H1 (cell line): Measurements from ENCODE around the gene DEFB129. TPM values are rescaled to one million over a fixed set of nuclear protein-coding genes. Genes with fewer than 3 reads are reported as not detected.

Experiments used
- CTCF ChIA-PET: fragments of 300-600 bp; sonication (Branson Sonifier 250); formaldehyde crosslinking; loops from one replicate; lab custom pipeline; 2021; ENCODE audit not compliant: partially characterized antibody; lab: Charles Lee
- POLR2A ChIA-PET: fragments of 300-600 bp; sonication (Branson Sonifier 250); formaldehyde crosslinking; loops from one replicate; lab custom pipeline; 2021; ENCODE audit warnings: inconsistent platforms; ENCODE audit not compliant: partially characterized antibody; lab: Charles Lee
- DNase-seq, 2 experiments: peaks; one replicate each; pipeline versions ENCODE4 v3.0.0 to v3.0.0-alpha.2; 2010 to 2022; ENCODE audit warnings: low spot score in 2 of 2, low read depth in 1 of 2, mixed read lengths in 1 of 2
- FAIRE-seq: peaks from 2 replicates; lab custom pipeline; 2011; peaks lifted over from hg19 to GRCh38; lab: Jason Lieb, UNC
- H2AFZ ChIP-seq: 2 replicates; pipeline ENCODE4 v1.8.1; 2012; ENCODE audit warnings: low read length, inconsistent platforms
- H2AK5ac ChIP-seq: 2 replicates; pipeline ENCODE4 v1.6.1; 2013; ENCODE audit warnings: low read depth, low read length
- H2BK120ac ChIP-seq: replicated peaks from 2 replicates; pipeline ENCODE3; 2013; ENCODE audit warnings: low read depth, low read length, inconsistent platforms
- H2BK12ac ChIP-seq: 2 replicates; pipeline ENCODE4 v1.6.1; 2013; ENCODE audit warnings: low read depth, low read length
- H2BK15ac ChIP-seq: 2 replicates; pipeline ENCODE4 v1.6.1; 2013; ENCODE audit warnings: low read length
- H2BK20ac ChIP-seq: 2 replicates; pipeline ENCODE4 v1.6.1; 2013; ENCODE audit warnings: low read length
- H2BK5ac ChIP-seq: 2 replicates; pipeline ENCODE4 v1.6.1; 2013; ENCODE audit warnings: low read depth, low read length
- H3K14ac ChIP-seq: 2 replicates; pipeline ENCODE4 v1.6.1; 2013; ENCODE audit warnings: inconsistent platforms; ENCODE audit not compliant: insufficient read length
- H3K18ac ChIP-seq: 2 replicates; pipeline ENCODE4 v1.6.1; 2013; ENCODE audit warnings: low read length; ENCODE audit errors: extremely low read depth
- H3K23ac ChIP-seq: 2 replicates; pipeline ENCODE4 v1.6.1; 2013; ENCODE audit warnings: inconsistent platforms; ENCODE audit not compliant: insufficient read length
- H3K23me2 ChIP-seq: 2 replicates; pipeline ENCODE4 v1.6.1; 2013; ENCODE audit warnings: low read depth, low read length
- H3K27ac ChIP-seq: 2 replicates; pipeline ENCODE4 v1.6.1; 2011; ENCODE audit warnings: low read depth, low read length, inconsistent platforms
- H3K27me3 ChIP-seq, 4 experiments: replicated peaks in 1 of 4; 1 replicate in 1 of 4; 2 replicates in 3 of 4; pipeline versions ENCODE4 v1.6.1 to v1.8.1; 2011 to 2013; ENCODE audit warnings: low read length in 3 of 4, mild to moderate bottlenecking in 3 of 4, inconsistent platforms in 2 of 4, mixed read lengths in 2 of 4, moderate library complexity in 1 of 4; ENCODE audit not compliant: control insufficient read depth in 3 of 4, insufficient read depth in 3 of 4; ENCODE audit errors: extremely low read depth in 1 of 4
- H3K36me3 ChIP-seq, 4 experiments: 2 replicates each; pipeline versions ENCODE4 v1.6.1 to v1.8.1; 2011 to 2013; ENCODE audit warnings: mild to moderate bottlenecking in 4 of 4, low read length in 3 of 4, moderate library complexity in 2 of 4, control low read depth in 1 of 4, inconsistent platforms in 1 of 4; ENCODE audit not compliant: insufficient read depth in 4 of 4, control insufficient read depth in 2 of 4
- H3K4ac ChIP-seq: replicated peaks from 2 replicates; pipeline ENCODE3; 2013; ENCODE audit warnings: low read length, low read depth, mixed read lengths, inconsistent platforms; ENCODE audit not compliant: insufficient read length
- H3K4me1 ChIP-seq, 4 experiments: replicated peaks in 1 of 4; 1 replicate in 1 of 4; 2 replicates in 3 of 4; pipeline versions ENCODE4 v1.6.1 to v1.8.1; 2011 to 2013; ENCODE audit warnings: low read length in 3 of 4, inconsistent platforms in 2 of 4, mixed read lengths in 1 of 4; ENCODE audit not compliant: insufficient read depth in 4 of 4, control insufficient read depth in 3 of 4
- H3K4me2 ChIP-seq, 2 experiments: 2 replicates each; pipeline versions ENCODE4 v1.6.1 to v1.8.1; 2011 to 2013; ENCODE audit warnings: low read depth in 2 of 2, low read length in 2 of 2, control low read depth in 1 of 2, inconsistent platforms in 1 of 2, mild to moderate bottlenecking in 1 of 2; ENCODE audit not compliant: insufficient read depth in 1 of 2
- H3K4me3 ChIP-seq, 4 experiments: fragments of 200-600, 300-600 bp in 1 of 4; sonication (generic), shearing (Covaris generic), sonication (Bioruptor Twin) in 1 of 4; 2 replicates each; pipeline versions ENCODE4 v1.5.1 to v1.8.1; 2011 to 2016; ENCODE audit warnings: low read length in 4 of 4, low read depth in 3 of 4, control low read depth in 2 of 4, inconsistent platforms in 2 of 4, mild to moderate bottlenecking in 2 of 4, mixed read lengths in 1 of 4, moderate library complexity in 1 of 4; ENCODE audit not compliant: insufficient read depth in 2 of 4; ENCODE audit errors: extremely low read depth in 1 of 4
- H3K56ac ChIP-seq: replicated peaks from 2 replicates; pipeline ENCODE3; 2013; ENCODE audit warnings: low read depth, mild to moderate bottlenecking, mixed read lengths, low read length, inconsistent platforms; ENCODE audit not compliant: insufficient read length
- H3K79me1 ChIP-seq: 2 replicates; pipeline ENCODE4 v1.6.1; 2013; ENCODE audit warnings: low read depth, low read length, control low read depth
- H3K79me2 ChIP-seq, 2 experiments: 2 replicates each; pipeline versions ENCODE4 v1.6.1 to v1.8.1; 2012 to 2013; ENCODE audit warnings: low read length in 2 of 2, mild to moderate bottlenecking in 2 of 2, inconsistent platforms in 1 of 2; ENCODE audit not compliant: insufficient read depth in 2 of 2, control insufficient read depth in 1 of 2
- H3K9ac ChIP-seq, 4 experiments: replicated peaks in 1 of 4; 1 replicate in 1 of 4; 2 replicates in 3 of 4; pipeline versions ENCODE4 v1.6.1 to v1.8.1; 2011 to 2013; ENCODE audit warnings: low read depth in 3 of 4, low read length in 3 of 4, control low read depth in 2 of 4, mild to moderate bottlenecking in 2 of 4, moderate library complexity in 2 of 4, inconsistent platforms in 1 of 4; ENCODE audit errors: extremely low read depth in 1 of 4
- H3K9me3 ChIP-seq, 2 experiments: 2 replicates each; pipeline versions ENCODE4 v1.6.1 to v1.8.1; 2012 to 2013; ENCODE audit warnings: mild to moderate bottlenecking in 2 of 2, moderate library complexity in 2 of 2, control low read depth in 1 of 2, inconsistent platforms in 1 of 2, low read depth in 1 of 2, low read length in 1 of 2, mixed read lengths in 1 of 2; ENCODE audit not compliant: insufficient read depth in 2 of 2
- H4K20me1 ChIP-seq, 2 experiments: replicated peaks in 1 of 2; 2 replicates each; pipeline versions ENCODE3 to v1.8.1; 2011 to 2013; ENCODE audit warnings: inconsistent platforms in 2 of 2, low read length in 2 of 2, mild to moderate bottlenecking in 1 of 2; ENCODE audit not compliant: insufficient read depth in 2 of 2, control insufficient read depth in 1 of 2
- H4K5ac ChIP-seq: 2 replicates; pipeline ENCODE4 v1.6.1; 2013; ENCODE audit warnings: low read length, low read depth, mixed read lengths, inconsistent platforms; ENCODE audit not compliant: insufficient read length
- H4K8ac ChIP-seq: 2 replicates; pipeline ENCODE4 v1.8.0; 2013; ENCODE audit warnings: mild to moderate bottlenecking, moderate library complexity, low read length, inconsistent platforms; ENCODE audit not compliant: insufficient read depth; ENCODE audit errors: extremely low read depth
- H4K91ac ChIP-seq: replicated peaks from 2 replicates; pipeline ENCODE3; 2013; ENCODE audit warnings: low read length, mixed read lengths, inconsistent platforms; ENCODE audit not compliant: insufficient read length
- BACH1 ChIP-seq: IDR thresholded peaks from 2 replicates; pipeline ENCODE4 v1.6.1; 2012; ENCODE audit warnings: low read length, improper control_type of control experiment
- BRCA1 ChIP-seq: IDR thresholded peaks from 2 replicates; pipeline ENCODE4 v1.6.1; 2012; ENCODE audit warnings: low read depth, low read length, improper control_type of control experiment
- CEBPB ChIP-seq: IDR thresholded peaks from 2 replicates; pipeline ENCODE4 v1.6.1; 2012; ENCODE audit warnings: low read depth, low read length
- EGR1 ChIP-seq: IDR thresholded peaks from 2 replicates; pipeline ENCODE4 v1.6.1; 2011; ENCODE audit warnings: low read depth, low read length, borderline replicate concordance
- EZH2 ChIP-seq: fragments of 200-600 bp; sonication (generic); IDR thresholded peaks from 2 replicates; pipeline ENCODE4 v1.7.1; 2012; ENCODE audit warnings: low read depth, mild to moderate bottlenecking, moderate library complexity, low read length, inconsistent platforms; ENCODE audit not compliant: severe bottlenecking
- HDAC2 ChIP-seq, 2 experiments: fragments of 300-600 bp in 1 of 2; sonication (generic) in 1 of 2; IDR thresholded peaks; 2 replicates each; pipeline ENCODE4 v1.6.1; 2011 to 2012; ENCODE audit warnings: low read depth in 2 of 2, low read length in 2 of 2, mild to moderate bottlenecking in 2 of 2, moderate library complexity in 2 of 2, borderline replicate concordance in 1 of 2, inconsistent platforms in 1 of 2
- JUN ChIP-seq: IDR thresholded peaks from 2 replicates; pipeline ENCODE4 v1.6.1; 2011; ENCODE audit warnings: low read depth, mild to moderate bottlenecking, improper control_type of control experiment, low read length
- RAD21 ChIP-seq, 2 experiments: IDR thresholded peaks in 1 of 2; conservative IDR thresholded peaks in 1 of 2; 2 replicates each; pipeline ENCODE4 v1.6.1; 2011; ENCODE audit warnings: low read depth in 2 of 2, low read length in 2 of 2, improper control_type of control experiment in 1 of 2, inconsistent platforms in 1 of 2, mild to moderate bottlenecking in 1 of 2, moderate library complexity in 1 of 2
- RFX5 ChIP-seq: IDR thresholded peaks from 2 replicates; pipeline ENCODE4 v1.6.1; 2011; ENCODE audit warnings: low read depth, low read length, improper control_type of control experiment, borderline replicate concordance
- RNF2 ChIP-seq: fragments of 200-900, 300-1000 bp; sonication (generic); IDR thresholded peaks from 2 replicates; pipeline ENCODE4 v1.7.1; 2016; ENCODE audit warnings: borderline replicate concordance, low read depth, mild to moderate bottlenecking, antibody characterized with exemption, low read length; ENCODE audit not compliant: poor library complexity, severe bottlenecking; ENCODE audit errors: missing control alignments
- SIRT6 ChIP-seq: IDR thresholded peaks from one replicate; pipeline ENCODE4 v1.7.1; 2012; ENCODE audit warnings: low read length, inconsistent platforms
- SP1 ChIP-seq: IDR thresholded peaks from 2 replicates; pipeline ENCODE4 v1.6.1; 2011; ENCODE audit warnings: low read depth, low read length
- WGBS, 2 experiments: shearing (Covaris generic) in 1 of 2; methylation state at CpG; one replicate each; pipeline versions ENCODE4 v1.1.6 to v1.1.7; 2013 to 2015; ENCODE audit warnings: low lambda C conversion rate in 2 of 2, mixed read lengths in 2 of 2, inconsistent platforms in 1 of 2, low coverage in 1 of 2, missing lambda C conversion rate in 1 of 2; ENCODE audit not compliant: insufficient replicate concordance in 2 of 2, insufficient coverage in 1 of 2, insufficient read length in 1 of 2; ENCODE audit errors: extremely low coverage in 1 of 2, missing lambda C conversion rate in 1 of 2; 5-methylcytosine and 5-hydroxymethylcytosine counted together
- polyA plus RNA-seq, 7 experiments: library from polyadenylated mRNA; depleted of rRNA in 3 of 7; stranded (reverse) in 5 of 7; unstranded in 2 of 7; fragments of >200 nt in 5 of 7; fragments of 200-250 nt in 2 of 7; gene quantifications; 1 replicate in 5 of 7; 2 replicates in 1 of 7; 4 replicates in 1 of 7; pipeline versions ENCODE4 v1.2.1 to v1.2.3, GENCODE V29; 2011 to 2013; ENCODE audit warnings: missing spikeins in 2 of 7, mixed read lengths in 2 of 7
- total RNA-seq: library from RNA; stranded (reverse); fragmentation: NEBNext Ultra II Directional; extraction: Animal tissue kit (Norgen Biotek cat#: 25700); gene quantifications from 2 replicates; pipeline ENCODE4 v1.2.1, GENCODE V29; 2021

Gene DEFB129
- total and polyA plus RNA-seq, 2 of the 8 experiments (the other 6 are each of a cell fraction or from before 2014, with no cell fraction given): not detected

DNA sequence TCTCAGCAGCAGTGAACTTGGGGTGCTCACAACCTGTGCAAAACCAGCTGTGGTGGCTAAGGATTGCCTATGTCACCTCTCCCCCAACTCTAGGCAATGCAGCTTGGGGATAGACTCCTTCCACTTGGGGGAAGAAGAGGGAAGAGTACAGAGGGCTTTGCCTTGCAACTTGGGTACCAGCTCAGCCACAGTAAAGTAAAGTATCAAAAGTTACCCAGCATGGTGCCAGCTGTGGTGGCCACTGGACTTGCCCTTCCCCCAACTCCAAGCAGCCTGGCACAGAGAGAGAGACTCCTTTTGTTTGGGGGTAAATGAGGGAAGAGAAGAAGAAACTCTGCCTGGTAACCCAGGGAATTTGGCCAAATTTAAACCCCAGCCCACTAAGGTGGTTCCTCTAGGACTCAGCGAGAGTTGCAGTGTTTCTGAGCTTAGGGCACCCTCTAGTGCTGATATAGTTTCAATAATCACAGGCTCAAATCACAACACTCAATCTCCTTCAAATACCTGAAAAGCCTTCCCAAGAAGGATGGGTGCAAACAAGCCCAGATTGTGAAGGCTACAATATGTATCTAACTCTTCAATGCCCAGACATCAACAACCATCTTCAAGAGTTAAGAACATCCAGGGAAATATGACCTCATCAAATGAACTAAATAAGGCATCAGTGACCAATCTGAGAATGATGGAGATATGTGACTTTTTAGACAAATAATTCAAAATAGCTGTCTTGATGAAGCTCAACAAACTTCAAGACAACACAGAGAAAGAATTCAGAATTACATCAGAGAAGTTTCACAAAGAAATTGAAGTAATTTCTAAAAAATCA lies 7.6 kb upstream of the DEFB129 start:
- peaks cover 0 to 2% of the 10 kb centered on the region in 2 experiments; a peak in 1 of 4 replicates for H3K9me3 ChIP-seq
- no peak for TF ChIP-seq BRCA1
- no peak for TF ChIP-seq RNF2
- TF ChIP-seq SP1: no peak
- no peak for TF ChIP-seq BACH1
- TF ChIP-seq EGR1: no peak
- no peak for TF ChIP-seq HDAC2 (IDR thresholded peaks at IDR 0.05; ENCODE audit: borderline replicate concordance in 1 of 2, low read depth in 2 of 2, low read length in 2 of 2)
- TF ChIP-seq SIRT6: no peak
- no peak for TF ChIP-seq CEBPB
- TF ChIP-seq EZH2: no peak
- TF ChIP-seq JUN: no peak
- 0 out of 2 replicates have a peak, but pooled peaks have one; percentile 39 for TF ChIP-seq RFX5
- peak; percentile 72 to 82 for TF ChIP-seq RAD21 (IDR thresholded peaks at IDR 0.05 in 1 of 2, conservative IDR thresholded peaks at IDR 0.05 in 1 of 2; ENCODE audit: low read depth in 2 of 2, low read length in 2 of 2)

More for the DNA sequence above, 7.6 kb upstream of the DEFB129 start:
- no peak overlapping the region for H3K14ac ChIP-seq
- no peak overlapping the region for H2BK5ac ChIP-seq
- H3K23ac ChIP-seq: no peak overlapping the region
- H2AK5ac ChIP-seq: no peak overlapping the region
- H2BK12ac ChIP-seq: no peak overlapping the region
- no peak overlapping the region for H4K5ac ChIP-seq
- no peaks in the 10 kb centered on the region for H3K79me1 ChIP-seq
- ChIA-PET CTCF (interaction anchor here (0.7 to 1.0 kb wide), 5 partner anchors 9 to 188 kb away, joined by 3 read pairs; no protein-coding TSS in a partner anchor), POLR2A (no interaction called here)
- no peak overlapping the region for H3K27ac ChIP-seq
- H3K36me3 ChIP-seq: no peaks in the 10 kb centered on the region
- no peak overlapping the region for H2BK15ac ChIP-seq
- no peak overlapping the region for H3K4ac ChIP-seq
- H3K4me2 ChIP-seq: no peak overlapping the region
- no peak overlapping the region for H3K4me3 ChIP-seq
- no peak overlapping the region for H3K56ac ChIP-seq
- no peaks in the 10 kb centered on the region for H4K20me1 ChIP-seq
- no peaks in the 10 kb centered on the region for H3K4me1 ChIP-seq
- no peak overlapping the region for H2AFZ ChIP-seq
- DNase-seq (no peak), FAIRE-seq (peak; percentile 90)
- H3K9ac ChIP-seq: no peak overlapping the region
- H2BK120ac ChIP-seq: no peak overlapping the region
- H2BK20ac ChIP-seq: no peak overlapping the region
- no peak overlapping the region for H3K18ac ChIP-seq
- no peaks in the 10 kb centered on the region; a peak in 1 of 7 replicates for H3K27me3 ChIP-seq
- no peak overlapping the region for H4K8ac ChIP-seq
- no peaks in the 10 kb centered on the region for H3K79me2 ChIP-seq
- H4K91ac ChIP-seq: no peak overlapping the region
- WGBS, 2 experiments: 46% methylated on average over 1 of the region's 1 CpG; no CpG with 5 or more reads in 1 of the 2 experiments
- H3K23me2 ChIP-seq: no peaks in the 10 kb centered on the region; the same call in 1 of the 2 replicates
